Measurements from ENCODE around the gene RAB19. TPM values are rescaled to one million over a fixed set of nuclear protein-coding genes. Genes with fewer than 3 reads are reported as not detected.

RAB19 gene
- total and polyA plus RNA-seq, 10 of the 15 experiments (the other 5 are each of a cell fraction or from before 2014, with no cell fraction given) = 0.14 to 1.0 (median 0.23) TPM; not detected in 5

- TF ChIP-seq E4F1 (IDR thresholded peaks at IDR 0.05; ENCODE audit: borderline replicate concordance, partially characterized antibody) = no peak
- peak; percentile 34; the same call in 1 of the 2 replicates for TF ChIP-seq POLR2AphosphoS5 (IDR thresholded peaks at IDR 0.05; ENCODE audit: low read length)
- no peak for TF ChIP-seq NFIC (IDR thresholded peaks at IDR 0.05; ENCODE audit: low read depth, low read length)
- TF ChIP-seq GABPA (IDR thresholded peaks at IDR 0.05; ENCODE audit: low read depth) = no peak
- TF ChIP-seq TCF3 (IDR thresholded peaks at IDR 0.05; ENCODE audit: borderline replicate concordance, insufficient read depth, low read depth, low read length) = peak; percentile 54; the same call in 1 of the 2 replicates
- TF ChIP-seq POLR2A (IDR thresholded peaks at IDR 0.05; ENCODE audit: low read depth, low read length) = peak; percentile 88
- no peak for TF ChIP-seq ZSCAN29 (IDR thresholded peaks at IDR 0.05)
- TF ChIP-seq ELK1 (IDR thresholded peaks at IDR 0.05; ENCODE audit: low read depth, low read length) = peak; percentile 49; the same call in 1 of the 2 replicates
- TF ChIP-seq TARDBP (IDR thresholded peaks at IDR 0.05; ENCODE audit: borderline replicate concordance) = peak; percentile 88
These were observed 5.8 kb upstream of the RAB19 start, which contains the start of gene SLC37A3 (continued) for GRCh38 chr7:140397784-140398750.
